ENCODE measurements around the gene SRGAP2B.
"Not testable (repeated sequence)": the region's sequence is repeated elsewhere in the genome, so short reads cannot be mapped to it uniquely, and the experiment has no call there.

SRGAP2B gene

GRCh38 chr1:144894454-144895201, 200.5 kb downstream of the SRGAP2B start:
- not testable (repeated sequence) for DNase-seq (ENCODE audit: low read depth)

- not testable (repeated sequence) for DNase-seq (ENCODE audit: low read depth)
Observed at GRCh38 chr1:144893710-144894438, 201.3 kb downstream of the SRGAP2B start.

- DNase-seq (ENCODE audit: low read depth) = not testable (repeated sequence)
Observed at GRCh38 chr1:144893062-144893461, 202.1 kb downstream of the SRGAP2B start.

GRCh38 chr1:144889450-144890115, 205.5 kb downstream of the SRGAP2B start:
- DNase-seq (ENCODE audit: low read depth) = not testable (repeated sequence)

- not testable (repeated sequence) for DNase-seq (ENCODE audit: low read depth)
Observed at GRCh38 chr1:144883022-144883421, 212.1 kb downstream of the SRGAP2B start.

- not testable (repeated sequence) for DNase-seq (ENCODE audit: low read depth)
Observed at GRCh38 chr1:144882343-144882742, 212.8 kb downstream of the SRGAP2B start.

GRCh38 chr1:144858607-144859006, 236.5 kb downstream of the SRGAP2B start:
- not testable (repeated sequence) for DNase-seq (ENCODE audit: low read depth)

Measured in stimulated activated CD8-positive, alpha-beta memory T cell treated with anti-CD3 and anti-CD28 coated beads, Interleukin-4, amount 100 ng/mL, for 24 hours (primary cell).